Measurements from ENCODE around the gene BCL11B. TPM values are rescaled to one million over a fixed set of nuclear protein-coding genes. Genes with fewer than 3 reads are reported as not detected.

Gene BCL11B
- total and polyA plus RNA-seq, 4 donors = 3.0 to 12.9 (median 11.0) TPM

- no peak for DNase-seq (ENCODE audit: low read depth in 4 of 6, low spot score in 6 of 6)
- Histone ChIP-seq H3K4me3 (ENCODE audit: low read depth, low read length) (no peak overlapping the region), H3K9me3 (ENCODE audit: control insufficient read depth, insufficient read depth, low read length) (no peaks in the 10 kb centered on the region), H3K4me1 (ENCODE audit: control insufficient read depth, insufficient read depth, low read length) (peaks cover 53% of the 10 kb centered on the region), H3K36me3 (ENCODE audit: control insufficient read depth, insufficient read depth, low read length) (peaks cover 3% of the 10 kb centered on the region), H3K27me3 (ENCODE audit: control insufficient read depth, insufficient read depth, low read length) (peaks cover 3% of the 10 kb centered on the region), H3K27ac (ENCODE audit: low read depth, low read length) (no peak overlapping the region)
- 72% methylated on average over 6 of the region's 11 CpGs for WGBS (ENCODE audit: insufficient coverage)
Measured at GRCh38 chr14:99213101-99213500, 58.9 kb downstream of the BCL11B start.

GRCh38 chr14:99212646-99213045 lies 59.4 kb downstream of the BCL11B start:
- 82% methylated on average over 3 of the region's 3 CpGs for WGBS (ENCODE audit: insufficient coverage)
- no peak overlapping the region for H3K4me3 ChIP-seq (ENCODE audit: low read depth, low read length)
- peaks cover 3% of the 10 kb centered on the region for H3K27me3 ChIP-seq (ENCODE audit: control insufficient read depth, insufficient read depth, low read length)
- peaks cover 56% of the 10 kb centered on the region for H3K4me1 ChIP-seq (ENCODE audit: control insufficient read depth, insufficient read depth, low read length)
- peaks cover 3% of the 10 kb centered on the region for H3K36me3 ChIP-seq (ENCODE audit: control insufficient read depth, insufficient read depth, low read length)
- no peak for DNase-seq (ENCODE audit: low read depth in 4 of 6, low spot score in 6 of 6)
- H3K27ac ChIP-seq (ENCODE audit: low read depth, low read length) = no peak overlapping the region
- no peaks in the 10 kb centered on the region for H3K9me3 ChIP-seq (ENCODE audit: control insufficient read depth, insufficient read depth, low read length)

GRCh38 chr14:99212199-99212598 lies 59.8 kb downstream of the BCL11B start:
- Histone ChIP-seq H3K4me1 (ENCODE audit: control insufficient read depth, insufficient read depth, low read length) (peaks cover 53% of the 10 kb centered on the region), H3K36me3 (ENCODE audit: control insufficient read depth, insufficient read depth, low read length) (peaks cover 3% of the 10 kb centered on the region), H3K9me3 (ENCODE audit: control insufficient read depth, insufficient read depth, low read length) (no peaks in the 10 kb centered on the region), H3K27ac (ENCODE audit: low read depth, low read length) (no peak overlapping the region), H3K4me3 (ENCODE audit: low read depth, low read length) (no peak overlapping the region), H3K27me3 (ENCODE audit: control insufficient read depth, insufficient read depth, low read length) (peaks cover 3% of the 10 kb centered on the region)
- no peak for DNase-seq (ENCODE audit: low read depth in 4 of 6, low spot score in 6 of 6)
- 88% methylated on average over 5 of the region's 7 CpGs for WGBS (ENCODE audit: insufficient coverage)

GRCh38 chr14:99211410-99211809 lies 60.6 kb downstream of the BCL11B start:
- peaks cover 3% of the 10 kb centered on the region for H3K36me3 ChIP-seq (ENCODE audit: control insufficient read depth, insufficient read depth, low read length)
- H3K4me1 ChIP-seq (ENCODE audit: control insufficient read depth, insufficient read depth, low read length) = peaks cover 52% of the 10 kb centered on the region
- WGBS (ENCODE audit: insufficient coverage) = 86% methylated on average over 7 of the region's 9 CpGs
- no peak for DNase-seq (ENCODE audit: low read depth in 4 of 6, low spot score in 6 of 6)
- no peak overlapping the region for H3K27ac ChIP-seq (ENCODE audit: low read depth, low read length)
- H3K9me3 ChIP-seq (ENCODE audit: control insufficient read depth, insufficient read depth, low read length) = no peaks in the 10 kb centered on the region
- no peak overlapping the region for H3K4me3 ChIP-seq (ENCODE audit: low read depth, low read length)
- H3K27me3 ChIP-seq (ENCODE audit: control insufficient read depth, insufficient read depth, low read length) = peaks cover 3% of the 10 kb centered on the region

- Histone ChIP-seq H3K4me3 (ENCODE audit: low read depth, low read length) (no peak overlapping the region), H3K9me3 (ENCODE audit: control insufficient read depth, insufficient read depth, low read length) (no peaks in the 10 kb centered on the region), H3K4me1 (ENCODE audit: control insufficient read depth, insufficient read depth, low read length) (peaks cover 44% of the 10 kb centered on the region), H3K27ac (ENCODE audit: low read depth, low read length) (no peak overlapping the region), H3K27me3 (ENCODE audit: control insufficient read depth, insufficient read depth, low read length) (peaks cover 3% of the 10 kb centered on the region), H3K36me3 (ENCODE audit: control insufficient read depth, insufficient read depth, low read length) (peaks cover 3% of the 10 kb centered on the region)
- 86% methylated on average over 3 of the region's 8 CpGs for WGBS (ENCODE audit: insufficient coverage)
- DNase-seq (ENCODE audit: low read depth in 4 of 6, low spot score in 6 of 6) = no peak
Measured at GRCh38 chr14:99210333-99210732, 61.7 kb downstream of the BCL11B start.

GRCh38 chr14:99209409-99209808 lies 62.6 kb downstream of the BCL11B start:
- Histone ChIP-seq H3K36me3 (ENCODE audit: control insufficient read depth, insufficient read depth, low read length) (peaks cover 7% of the 10 kb centered on the region), H3K9me3 (ENCODE audit: control insufficient read depth, insufficient read depth, low read length) (no peaks in the 10 kb centered on the region), H3K27ac (ENCODE audit: low read depth, low read length) (no peak overlapping the region), H3K4me3 (ENCODE audit: low read depth, low read length) (no peak overlapping the region), H3K27me3 (ENCODE audit: control insufficient read depth, insufficient read depth, low read length) (peaks cover 3% of the 10 kb centered on the region), H3K4me1 (ENCODE audit: control insufficient read depth, insufficient read depth, low read length) (peaks cover 38% of the 10 kb centered on the region)
- WGBS (ENCODE audit: insufficient coverage) = 75% methylated on average over 4 of the region's 7 CpGs
- no peak for DNase-seq (ENCODE audit: low read depth in 4 of 6, low spot score in 6 of 6)

- Histone ChIP-seq H3K27ac (ENCODE audit: low read depth, low read length) (no peak overlapping the region), H3K4me3 (ENCODE audit: low read depth, low read length) (no peak overlapping the region)
- 63% methylated on average over 8 of the region's 9 CpGs for WGBS (ENCODE audit: insufficient coverage)
Measured at GRCh38 chr14:99208318-99208717, 63.7 kb downstream of the BCL11B start.

GRCh38 chr14:99207456-99207855 lies 64.5 kb downstream of the BCL11B start:
- Histone ChIP-seq H3K9me3 (ENCODE audit: control insufficient read depth, insufficient read depth, low read length) (no peaks in the 10 kb centered on the region), H3K27me3 (ENCODE audit: control insufficient read depth, insufficient read depth, low read length) (no peaks in the 10 kb centered on the region), H3K36me3 (ENCODE audit: control insufficient read depth, insufficient read depth, low read length) (peaks cover 12% of the 10 kb centered on the region), H3K4me3 (ENCODE audit: low read depth, low read length) (no peak overlapping the region), H3K4me1 (ENCODE audit: control insufficient read depth, insufficient read depth, low read length) (peaks cover 35% of the 10 kb centered on the region), H3K27ac (ENCODE audit: low read depth, low read length) (no peak overlapping the region)
- no peak for DNase-seq (ENCODE audit: low read depth in 4 of 6, low spot score in 6 of 6)
- WGBS (ENCODE audit: insufficient coverage) = 73% methylated on average over 4 of the region's 4 CpGs

More at GRCh38 chr14:99208318-99208717, 63.7 kb downstream of the BCL11B start:
- Histone ChIP-seq H3K27me3 (ENCODE audit: control insufficient read depth, insufficient read depth, low read length) (no peaks in the 10 kb centered on the region), H3K4me1 (ENCODE audit: control insufficient read depth, insufficient read depth, low read length) (peaks cover 35% of the 10 kb centered on the region), H3K9me3 (ENCODE audit: control insufficient read depth, insufficient read depth, low read length) (no peaks in the 10 kb centered on the region), H3K36me3 (ENCODE audit: control insufficient read depth, insufficient read depth, low read length) (peaks cover 12% of the 10 kb centered on the region)
- DNase-seq (ENCODE audit: low read depth in 4 of 6, low spot score in 6 of 6) = peak in 1 of 6 donors; percentile 82

GRCh38 chr14:99206090-99206489 lies 65.9 kb downstream of the BCL11B start:
- no CpG with 5 or more reads among the region's 4 CpGs for WGBS (ENCODE audit: insufficient coverage)
- peaks cover 9% of the 10 kb centered on the region for H3K36me3 ChIP-seq (ENCODE audit: control insufficient read depth, insufficient read depth, low read length)
- no peak overlapping the region for H3K4me3 ChIP-seq (ENCODE audit: low read depth, low read length)
- no peaks in the 10 kb centered on the region for H3K9me3 ChIP-seq (ENCODE audit: control insufficient read depth, insufficient read depth, low read length)
- no peak for DNase-seq (ENCODE audit: low read depth in 4 of 6, low spot score in 6 of 6)
- H3K27ac ChIP-seq (ENCODE audit: low read depth, low read length) = no peak overlapping the region
- no peaks in the 10 kb centered on the region for H3K27me3 ChIP-seq (ENCODE audit: control insufficient read depth, insufficient read depth, low read length)
- peaks cover 46% of the 10 kb centered on the region for H3K4me1 ChIP-seq (ENCODE audit: control insufficient read depth, insufficient read depth, low read length)

GRCh38 chr14:99205086-99205688 lies 66.8 kb downstream of the BCL11B start:
- Histone ChIP-seq H3K27me3 (ENCODE audit: control insufficient read depth, insufficient read depth, low read length) (peaks cover 2% of the 10 kb centered on the region), H3K4me3 (ENCODE audit: low read depth, low read length) (no peak overlapping the region), H3K4me1 (ENCODE audit: control insufficient read depth, insufficient read depth, low read length) (peaks cover 54% of the 10 kb centered on the region), H3K27ac (ENCODE audit: low read depth, low read length) (no peak overlapping the region), H3K9me3 (ENCODE audit: control insufficient read depth, insufficient read depth, low read length) (no peaks in the 10 kb centered on the region), H3K36me3 (ENCODE audit: control insufficient read depth, insufficient read depth, low read length) (peaks cover 11% of the 10 kb centered on the region)
- WGBS (ENCODE audit: insufficient coverage) = 92% methylated on average over 14 of the region's 17 CpGs
- DNase-seq (ENCODE audit: low read depth in 4 of 6, low spot score in 6 of 6) = no peak
